ENCODE data around the gene NYNRIN.
"Not testable (repeated sequence)": the region's sequence is repeated elsewhere in the genome, so short reads cannot be mapped to it uniquely, and the experiment has no call there.

The NYNRIN gene

GRCh38 chr14:24398653-24399446 lies at the start of gene NYNRIN:
Gene NYNRIN, plus strand, starts transcription at chr14:24399003. Its CDS starts 244 bp downstream, at chr14:24399247.
- DNase-seq (ENCODE audit: low read depth in 2 of 2) = no peak

- no peak for DNase-seq (ENCODE audit: low read depth in 2 of 2)
Observed at GRCh38 chr14:24349742-24350141, 49.1 kb upstream of the NYNRIN start.

GRCh38 chr14:24351517-24351916 lies 47.3 kb upstream of the NYNRIN start:
- DNase-seq (ENCODE audit: low read depth in 2 of 2) = no peak

- no peak for DNase-seq (ENCODE audit: low read depth in 2 of 2)
Observed at GRCh38 chr14:24353559-24354481, 45.0 kb upstream of the NYNRIN start.

- DNase-seq (ENCODE audit: low read depth in 2 of 2) = not testable (repeated sequence)
Observed at GRCh38 chr14:24354482-24354825, 44.3 kb upstream of the NYNRIN start.

- DNase-seq (ENCODE audit: low read depth in 2 of 2) = no peak
Observed at GRCh38 chr14:24355009-24355408, 43.8 kb upstream of the NYNRIN start.

GRCh38 chr14:24356208-24356607 lies 42.6 kb upstream of the NYNRIN start:
- no peak for DNase-seq (ENCODE audit: low read depth in 2 of 2)

- DNase-seq (ENCODE audit: low read depth in 2 of 2) = no peak
Observed at GRCh38 chr14:24360281-24360680, 38.5 kb upstream of the NYNRIN start.

GRCh38 chr14:24361326-24361725 lies 37.5 kb upstream of the NYNRIN start:
- no peak for DNase-seq (ENCODE audit: low read depth in 2 of 2)

- no peak for DNase-seq (ENCODE audit: low read depth in 2 of 2)
Observed at GRCh38 chr14:24362241-24362960, 36.4 kb upstream of the NYNRIN start.

GRCh38 chr14:24363401-24363800 lies 35.4 kb upstream of the NYNRIN start:
- no peak for DNase-seq (ENCODE audit: low read depth in 2 of 2)

- DNase-seq (ENCODE audit: low read depth in 2 of 2) = no peak
Observed at GRCh38 chr14:24364841-24365240, 34.0 kb upstream of the NYNRIN start.

GRCh38 chr14:24365600-24366412 lies 33.0 kb upstream of the NYNRIN start:
- DNase-seq (ENCODE audit: low read depth in 2 of 2) = peak; percentile 57 to 62

- no peak for DNase-seq (ENCODE audit: low read depth in 2 of 2)
Observed at GRCh38 chr14:24366413-24366720, 32.4 kb upstream of the NYNRIN start.

- peak in 1 of 2 donors; percentile 14 for DNase-seq (ENCODE audit: low read depth in 2 of 2)
Observed at GRCh38 chr14:24366721-24367513, 31.9 kb upstream of the NYNRIN start.

- DNase-seq (ENCODE audit: low read depth in 2 of 2) = no peak
Observed at GRCh38 chr14:24367514-24368211, 31.1 kb upstream of the NYNRIN start, which contains the start of gene NFATC4. Gene NFATC4, plus strand, starts transcription at chr14:24368184. Its CDS starts 157 bp downstream, at chr14:24368341.

- DNase-seq (ENCODE audit: low read depth in 2 of 2) = no peak
Observed at GRCh38 chr14:24368212-24368561, 30.6 kb upstream of the NYNRIN start.

GRCh38 chr14:24368562-24369252 lies 30.1 kb upstream of the NYNRIN start:
- no peak for DNase-seq (ENCODE audit: low read depth in 2 of 2)

- DNase-seq (ENCODE audit: low read depth in 2 of 2) = no peak
Observed at GRCh38 chr14:24369463-24369862, 29.3 kb upstream of the NYNRIN start.
